ENCODE measurements around the gene DNAJA3. TPM values are rescaled to one million over a fixed set of nuclear protein-coding genes. Genes with fewer than 3 reads are reported as not detected.

Gene DNAJA3
- total RNA-seq, 4 donors from 2014 or later: 41.1 to 70.9 (median 48.7) TPM

- Histone ChIP-seq H3K36me3 (peaks cover 46% of the 10 kb centered on the region), H3K27ac (peak overlapping the region; percentile 36), H3K4me1 (peaks cover 81% of the 10 kb centered on the region)
Observed at GRCh38 chr16:4381935-4382794, 43.5 kb upstream of the DNAJA3 start.

GRCh38 chr16:4382795-4383357 is 42.8 kb upstream of the DNAJA3 start:
- Histone ChIP-seq H3K27me3 (no peaks in the 10 kb centered on the region), H3K4me3 (no peak overlapping the region), H3K27ac (peak overlapping the region; percentile 36), H3K36me3 (peaks cover 52% of the 10 kb centered on the region), H3K4me1 (peaks cover 78% of the 10 kb centered on the region), H3K9me3 (no peaks in the 10 kb centered on the region)
- TF ChIP-seq POLR2AphosphoS5 (IDR thresholded peaks at IDR 0.05) (no peak), CTCF (IDR thresholded peaks at IDR 0.05) (no peak), POLR2A (IDR thresholded peaks at IDR 0.05) (no peak), EP300 (IDR thresholded peaks at IDR 0.05) (no peak)
- 80% methylated on average over 19 of the region's 21 CpGs for WGBS
- peak in 1 of 2 donors; percentile 65 for DNase-seq (ENCODE audit: low spot score in 2 of 2)

More at GRCh38 chr16:4381935-4382794, 43.5 kb upstream of the DNAJA3 start:
- peak; percentile 64 to 77 for DNase-seq (ENCODE audit: low spot score in 2 of 2)
- no peak for TF ChIP-seq POLR2A (IDR thresholded peaks at IDR 0.05)
- TF ChIP-seq EP300 (IDR thresholded peaks at IDR 0.05): no peak
- no peak for TF ChIP-seq POLR2AphosphoS5 (IDR thresholded peaks at IDR 0.05)
- no peak for TF ChIP-seq CTCF (IDR thresholded peaks at IDR 0.05)
- H3K27me3 ChIP-seq: no peaks in the 10 kb centered on the region
- no peak overlapping the region for H3K4me3 ChIP-seq
- WGBS: 90% methylated on average over 21 of the region's 55 CpGs
- no peaks in the 10 kb centered on the region for H3K9me3 ChIP-seq

- Histone ChIP-seq H3K9me3 (no peaks in the 10 kb centered on the region), H3K27ac (peak overlapping the region; percentile 42), H3K36me3 (peaks cover 53% of the 10 kb centered on the region), H3K4me1 (peaks cover 74% of the 10 kb centered on the region), H3K4me3 (no peak overlapping the region), H3K27me3 (no peaks in the 10 kb centered on the region)
- peak in 1 of 2 donors; percentile 59 for DNase-seq (ENCODE audit: low spot score in 2 of 2)
- 95% methylated on average over 3 of the region's 12 CpGs for WGBS
- TF ChIP-seq CTCF (IDR thresholded peaks at IDR 0.05) (no peak), POLR2A (IDR thresholded peaks at IDR 0.05) (no peak)
Observed at GRCh38 chr16:4383591-4384444, 41.9 kb upstream of the DNAJA3 start.

- peak in 1 of 3 donors; percentile 10 for TF ChIP-seq POLR2AphosphoS5 (IDR thresholded peaks at IDR 0.05)
- no peak for TF ChIP-seq POLR2A (IDR thresholded peaks at IDR 0.05)
- H3K4me3 ChIP-seq: no peak overlapping the region
- H3K36me3 ChIP-seq: peaks cover 58% of the 10 kb centered on the region
- peak; percentile 85 to 87 for DNase-seq (ENCODE audit: low spot score in 2 of 2)
- H3K27ac ChIP-seq: peak overlapping the region; percentile 42
- H3K4me1 ChIP-seq: peaks cover 74% of the 10 kb centered on the region
- H3K9me3 ChIP-seq: no peaks in the 10 kb centered on the region
- H3K27me3 ChIP-seq: no peaks in the 10 kb centered on the region
- WGBS: no CpG with 5 or more reads among the region's 20 CpGs
Observed at GRCh38 chr16:4384509-4384942, 41.1 kb upstream of the DNAJA3 start.

DNA sequence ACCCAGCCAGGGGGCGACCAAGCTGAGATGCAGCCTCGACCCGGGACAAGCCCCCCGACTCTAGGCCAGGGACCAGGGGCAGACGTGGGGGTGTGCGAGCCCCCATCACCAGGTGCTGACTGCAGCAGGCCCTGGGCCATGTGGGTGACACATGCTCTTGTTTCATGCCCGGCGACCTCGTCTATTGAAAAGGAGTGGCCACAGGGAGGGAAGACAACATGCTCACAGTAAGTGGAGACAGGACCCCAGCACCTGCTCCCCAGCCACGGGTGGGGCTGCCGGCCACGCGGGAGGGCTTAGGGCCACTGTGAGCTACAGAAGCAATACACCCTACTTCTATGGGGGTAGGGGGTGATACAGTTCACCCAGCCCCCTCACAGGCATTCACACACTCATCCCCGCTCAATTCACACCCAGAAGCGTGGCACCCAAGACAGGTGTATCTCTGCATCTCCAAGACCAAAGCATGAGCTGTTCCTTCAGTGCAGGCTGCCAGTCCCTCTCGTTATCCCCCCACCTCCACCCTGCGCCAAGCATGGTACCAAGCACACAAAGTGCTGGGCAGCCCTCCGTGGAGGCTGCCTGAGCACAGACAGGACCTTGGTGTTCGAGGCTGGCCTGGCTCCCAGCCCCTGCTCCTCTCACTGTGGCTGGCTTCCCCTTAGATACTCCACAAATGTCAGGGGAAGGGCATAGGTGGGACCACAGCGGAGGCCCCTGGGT is 40.4 kb upstream of the DNAJA3 start:
- Histone ChIP-seq H3K4me3 (no peak overlapping the region), H3K36me3 (peaks cover 58% of the 10 kb centered on the region), H3K27ac (peak overlapping the region; percentile 59), H3K27me3 (no peaks in the 10 kb centered on the region), H3K4me1 (peaks cover 70% of the 10 kb centered on the region), H3K9me3 (no peaks in the 10 kb centered on the region)
- DNase-seq (ENCODE audit: low spot score in 2 of 2): peak in 1 of 2 donors; percentile 60
- WGBS: 67% methylated on average over 20 of the region's 20 CpGs
- TF ChIP-seq POLR2AphosphoS5 (IDR thresholded peaks at IDR 0.05) (no peak), POLR2A (IDR thresholded peaks at IDR 0.05) (peak in 1 of 2 donors; percentile 32), EP300 (IDR thresholded peaks at IDR 0.05) (no peak)

Data from suprapubic skin (tissue), 4 donors.